ENCODE results near the gene EDC3.

The EDC3 gene

DNA sequence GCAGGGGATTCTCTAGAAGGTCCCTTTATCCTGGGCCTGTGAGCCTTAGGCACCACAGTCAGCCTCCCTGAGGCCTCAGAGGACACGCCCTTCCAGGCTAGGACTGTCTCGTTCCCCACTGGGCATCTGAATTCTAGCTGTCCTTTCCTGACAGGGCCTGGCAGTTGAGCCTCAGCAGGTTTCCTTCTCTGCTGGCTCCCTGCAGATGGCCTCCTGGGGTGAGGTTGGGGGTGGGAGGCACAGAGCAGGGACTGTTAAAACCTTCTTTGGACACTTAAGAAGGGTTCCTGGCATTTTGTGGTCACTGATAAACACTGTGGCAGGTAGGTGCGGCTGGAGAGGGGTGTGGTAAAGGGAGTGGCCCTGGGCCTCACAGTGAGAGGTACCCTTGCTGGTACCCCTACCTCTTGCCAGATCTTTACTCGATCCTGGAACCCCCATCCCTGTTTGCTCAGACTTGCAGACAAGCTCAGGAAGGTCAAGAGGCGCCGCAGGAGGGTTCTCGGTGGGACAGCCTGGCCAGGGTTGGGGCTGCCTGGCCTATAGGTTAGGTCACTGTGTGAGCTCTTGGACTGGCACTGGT, 71.7 kb downstream of the EDC3 start:
- DNase-seq = no peak

DNA sequence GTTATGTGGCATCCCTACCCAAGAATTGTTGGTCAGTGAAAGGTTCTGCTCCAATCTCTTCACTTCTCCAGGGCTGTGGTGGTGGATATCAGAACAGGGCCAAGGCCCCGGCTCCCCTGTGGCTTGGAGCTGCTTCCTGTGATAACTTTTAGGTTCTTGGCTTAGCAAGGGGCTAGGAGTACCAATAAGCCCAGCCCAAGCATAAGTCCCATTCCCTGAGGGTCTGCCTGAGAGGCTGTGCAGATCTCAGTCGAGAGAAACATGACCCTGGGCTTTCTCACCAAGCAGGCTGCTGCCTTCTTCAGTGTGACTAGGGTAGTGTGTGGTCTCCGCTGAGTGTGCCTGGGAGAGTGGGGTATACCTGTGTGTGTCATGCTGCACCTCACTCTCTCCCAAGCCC, 73.1 kb downstream of the EDC3 start:
- no peak for DNase-seq

DNA sequence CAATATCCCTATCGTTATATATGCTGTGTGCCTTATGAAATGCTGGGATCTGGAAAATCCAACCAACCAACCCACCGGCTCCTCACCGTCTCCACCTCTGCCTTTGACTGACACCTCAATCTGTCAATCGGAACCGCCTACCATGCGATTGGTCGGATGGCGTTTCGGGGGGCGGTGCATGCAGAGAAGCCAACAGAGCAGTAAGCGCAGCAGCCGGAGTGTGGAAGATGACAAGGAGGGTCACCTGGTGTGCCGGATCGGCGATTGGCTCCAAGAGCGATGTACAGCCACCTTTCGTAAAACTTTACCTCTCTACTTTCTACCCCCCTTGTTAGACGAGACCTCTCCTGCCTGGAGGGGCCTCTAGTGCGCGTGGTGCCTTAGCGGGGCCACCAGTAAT, 73.9 kb downstream of the EDC3 start:
- DNase-seq = no peak

DNA sequence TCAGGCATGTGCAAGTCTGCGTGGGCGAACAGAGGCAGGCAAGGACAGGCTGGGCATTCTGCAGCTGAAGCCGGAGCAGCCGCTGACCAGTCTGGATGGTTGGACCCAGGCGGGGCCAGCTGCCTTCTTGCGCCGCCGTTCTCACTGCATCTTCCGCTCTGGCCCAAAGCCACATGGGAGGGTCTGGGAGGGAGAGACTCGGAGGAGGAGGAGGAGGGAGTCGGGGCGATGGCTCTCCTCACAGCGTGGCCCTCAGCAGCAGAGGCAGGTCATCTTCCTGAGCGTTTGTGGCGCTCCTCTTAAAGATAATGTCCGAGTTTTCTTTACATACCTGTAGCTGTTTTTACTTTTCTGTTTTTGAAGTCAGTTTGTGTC, 74.3 kb downstream of the EDC3 start:
- no peak for DNase-seq

DNA sequence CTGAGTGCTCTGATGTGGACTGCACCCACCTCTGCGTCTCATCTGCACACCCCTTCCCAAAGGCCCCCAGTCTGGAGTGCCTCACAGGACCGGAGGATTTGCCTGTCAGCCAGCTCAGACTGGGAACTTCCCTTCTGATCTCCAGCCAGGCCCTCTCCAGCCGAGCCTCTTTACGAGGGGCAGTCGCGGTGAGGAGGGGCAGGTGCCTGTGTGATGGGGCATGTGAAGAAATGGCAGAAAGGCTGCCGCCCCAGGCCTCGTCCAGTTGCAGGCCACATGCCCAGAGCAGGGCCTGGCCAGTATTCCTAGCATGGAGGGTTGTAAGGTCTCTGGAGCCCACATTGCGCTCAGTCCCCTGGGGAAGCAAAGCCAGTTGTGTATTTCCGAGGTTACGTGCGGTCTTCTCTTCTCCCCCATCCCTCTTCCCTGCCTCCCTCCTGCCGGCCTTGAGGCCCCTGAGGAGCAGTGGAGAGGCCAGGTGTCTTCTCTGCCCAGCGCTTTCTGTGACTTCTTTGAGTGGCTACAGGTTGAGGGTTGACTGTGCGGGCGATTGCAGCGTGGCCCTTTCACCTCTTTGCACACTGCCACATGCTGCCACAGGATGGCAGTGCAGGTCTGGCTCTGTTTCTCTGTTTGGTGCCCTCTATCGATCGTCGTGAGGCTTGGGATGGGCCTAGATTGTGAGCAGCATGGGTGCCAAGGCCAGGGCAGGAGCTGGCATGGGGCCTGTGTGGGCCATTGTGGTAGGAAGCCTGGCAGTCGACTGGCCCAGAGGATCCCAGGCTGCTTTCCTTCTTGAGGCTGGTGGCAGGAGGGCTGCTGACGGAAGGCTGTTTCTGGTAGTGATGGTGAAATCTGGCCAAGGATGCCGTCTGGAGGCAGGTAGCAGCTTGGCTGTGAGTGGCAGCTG, 74.9 kb downstream of the EDC3 start:
- peak; percentile 81 for DNase-seq

DNA sequence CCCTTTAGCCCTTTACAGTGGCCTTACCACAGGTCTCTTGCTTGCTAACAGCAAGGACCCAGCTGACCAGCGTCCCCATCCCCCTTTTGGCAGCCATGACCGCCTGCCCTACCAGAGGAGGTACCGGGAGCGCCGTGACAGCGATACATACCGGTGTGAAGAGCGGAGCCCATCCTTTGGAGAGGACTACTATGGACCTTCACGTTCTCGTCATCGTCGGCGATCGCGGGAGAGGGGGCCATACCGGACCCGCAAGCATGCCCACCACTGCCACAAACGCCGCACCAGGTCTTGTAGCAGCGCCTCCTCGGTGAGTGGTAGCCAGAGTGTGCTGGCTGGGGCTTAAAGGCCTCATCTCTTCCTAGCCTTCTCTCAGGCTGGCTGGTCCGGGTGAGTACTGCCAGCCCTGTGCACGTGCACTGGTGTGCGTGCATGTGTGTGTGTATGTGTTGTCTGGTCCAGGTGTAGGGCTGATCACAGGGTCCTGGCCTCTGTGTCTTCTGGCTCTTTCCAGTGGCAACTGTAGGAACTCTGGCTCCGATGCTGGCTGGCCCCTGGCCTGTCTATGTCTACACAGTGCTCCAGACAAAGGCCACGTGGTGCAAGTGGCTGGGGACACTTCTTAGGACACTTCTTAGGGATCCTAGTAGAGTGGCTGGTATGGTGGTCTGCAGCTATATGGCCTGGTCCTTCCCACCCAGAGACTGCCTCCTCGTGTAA, 75.7 kb downstream of the EDC3 start:
- no peak for DNase-seq

DNA sequence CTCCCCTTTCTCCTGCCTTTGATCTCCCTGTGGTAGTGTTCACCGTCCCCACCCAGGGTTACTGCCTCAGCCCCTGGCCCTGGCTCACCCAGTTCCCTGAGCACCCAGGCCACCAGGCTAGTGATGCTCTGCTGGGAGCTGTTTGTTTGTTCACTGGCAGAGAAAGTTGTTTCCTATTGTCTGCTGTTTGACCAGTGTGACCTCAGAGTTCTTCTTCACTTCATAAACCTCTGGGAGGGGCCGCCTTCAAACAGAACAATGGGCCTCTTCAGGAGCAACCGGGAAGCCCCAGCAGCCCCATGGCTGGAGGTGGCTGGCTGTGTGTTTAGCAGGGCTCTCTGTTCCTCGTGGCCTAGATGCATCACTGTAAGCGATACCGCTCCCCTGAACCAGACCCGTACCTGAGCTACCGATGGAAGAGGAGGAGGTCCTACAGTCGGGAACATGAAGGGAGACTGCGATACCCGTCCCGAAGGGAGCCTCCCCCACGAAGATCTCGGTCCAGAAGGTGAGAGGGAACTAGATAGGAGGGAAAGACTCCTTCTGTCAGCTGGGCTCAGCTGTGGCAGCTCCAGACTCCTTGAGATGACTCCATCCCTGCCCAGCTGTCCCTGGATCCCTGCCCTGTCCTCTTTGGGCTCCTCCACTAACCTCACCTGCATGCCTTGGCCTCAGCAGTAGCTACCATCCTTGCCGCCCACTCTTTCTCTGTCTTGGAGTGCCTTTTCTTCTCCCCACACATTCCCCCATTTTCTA, 76.8 kb downstream of the EDC3 start:
- DNase-seq = no peak

DNA sequence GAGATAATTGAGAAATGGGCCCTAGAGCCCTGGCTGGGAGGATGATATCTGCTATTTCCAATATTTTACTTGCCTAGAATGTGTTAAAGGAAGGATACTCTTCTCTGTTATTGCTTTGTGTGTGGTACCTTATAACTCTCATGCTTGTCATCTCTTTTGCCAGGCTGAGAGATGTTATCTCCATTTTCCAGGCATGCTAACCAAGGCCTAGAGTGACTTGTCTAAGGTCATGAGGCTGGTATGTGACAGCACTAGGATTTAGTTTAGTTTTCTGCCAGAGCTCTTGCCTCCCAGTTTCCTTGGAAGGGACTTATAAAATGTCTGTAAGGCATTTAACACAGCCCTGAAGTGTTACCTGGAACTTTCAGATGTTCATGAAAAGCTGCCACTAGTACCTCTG, 78.8 kb downstream of the EDC3 start:
- DNase-seq = no peak

DNA sequence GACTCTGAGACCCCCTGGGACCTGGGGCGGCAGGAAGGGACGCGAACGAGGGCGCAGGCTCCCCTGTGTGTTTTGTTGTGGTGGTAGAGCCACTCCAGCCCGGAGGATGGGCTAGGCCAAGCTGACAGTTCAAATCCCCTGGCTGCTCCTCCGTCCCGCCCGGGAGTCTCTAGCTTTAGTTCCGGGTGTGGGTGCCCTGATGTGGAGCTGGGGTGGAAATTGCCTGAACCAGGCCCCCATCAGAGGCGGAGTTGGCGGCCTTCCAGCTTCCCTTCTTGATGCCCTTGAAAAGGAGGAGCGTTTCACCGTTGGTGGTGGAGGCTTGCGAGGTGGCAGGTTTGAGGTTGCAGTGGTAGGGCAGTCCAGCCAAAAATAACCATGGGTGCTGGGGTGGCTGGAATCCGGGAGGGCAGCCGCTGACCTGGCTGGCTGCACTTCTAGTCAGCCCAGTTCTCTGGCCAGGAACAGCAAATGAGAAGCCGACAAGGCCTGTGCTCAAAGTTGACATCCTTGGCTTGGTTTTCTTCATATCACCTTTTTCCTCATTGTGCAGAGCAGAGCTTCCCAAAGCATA, 79.4 kb downstream of the EDC3 start:
- peak; percentile 77 for DNase-seq

DNA sequence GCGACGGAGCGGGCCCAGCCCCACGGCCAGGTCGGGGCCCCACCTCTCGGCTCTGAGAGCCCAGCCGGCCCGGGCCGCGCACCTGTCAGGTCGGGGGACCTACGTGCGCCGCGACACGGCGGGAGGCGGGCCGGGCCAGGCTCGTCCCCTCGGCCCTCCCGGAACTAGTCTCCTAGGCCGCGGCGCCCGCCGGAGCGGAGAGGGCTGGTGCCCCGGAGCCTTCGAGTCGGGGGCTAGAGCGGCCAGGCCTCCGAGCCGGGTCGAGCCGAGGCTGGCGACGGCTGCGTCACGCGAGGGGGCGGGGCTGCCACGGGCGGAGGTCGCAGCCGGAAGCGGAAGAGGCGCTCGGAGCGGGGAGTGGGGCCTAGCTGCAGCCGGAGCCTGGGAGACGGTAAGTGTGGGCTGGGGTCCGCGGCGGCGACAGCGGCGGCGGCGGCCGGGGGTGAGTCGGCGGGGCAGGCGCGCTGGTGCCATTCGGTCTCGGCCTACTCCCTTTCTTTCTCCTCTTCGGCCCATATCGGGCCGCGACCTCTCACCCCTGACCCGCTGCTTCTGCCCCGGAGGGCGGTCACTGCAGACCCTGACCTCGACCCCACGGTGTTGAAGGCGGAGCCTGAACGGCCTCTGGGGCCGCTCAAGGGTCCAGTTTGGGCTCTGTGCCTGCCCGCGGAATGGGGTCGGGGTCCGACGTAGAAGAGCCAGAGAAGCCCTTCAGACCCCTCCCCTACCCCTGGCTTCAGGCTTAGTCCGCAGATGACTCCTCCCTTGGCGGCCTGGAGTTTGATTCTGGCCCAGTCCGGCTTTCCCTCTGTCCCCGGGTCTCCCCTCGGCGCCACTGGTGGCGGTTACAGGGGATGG, 80.1 kb downstream of the EDC3 start, which contains the start of gene CLK3:
CLK3 (plus strand) TSS at position 329 of the 858 bp plus-strand sequence. CDS start 3,361 bp downstream, outside the sequence.
- peak; percentile 99 for DNase-seq

DNA sequence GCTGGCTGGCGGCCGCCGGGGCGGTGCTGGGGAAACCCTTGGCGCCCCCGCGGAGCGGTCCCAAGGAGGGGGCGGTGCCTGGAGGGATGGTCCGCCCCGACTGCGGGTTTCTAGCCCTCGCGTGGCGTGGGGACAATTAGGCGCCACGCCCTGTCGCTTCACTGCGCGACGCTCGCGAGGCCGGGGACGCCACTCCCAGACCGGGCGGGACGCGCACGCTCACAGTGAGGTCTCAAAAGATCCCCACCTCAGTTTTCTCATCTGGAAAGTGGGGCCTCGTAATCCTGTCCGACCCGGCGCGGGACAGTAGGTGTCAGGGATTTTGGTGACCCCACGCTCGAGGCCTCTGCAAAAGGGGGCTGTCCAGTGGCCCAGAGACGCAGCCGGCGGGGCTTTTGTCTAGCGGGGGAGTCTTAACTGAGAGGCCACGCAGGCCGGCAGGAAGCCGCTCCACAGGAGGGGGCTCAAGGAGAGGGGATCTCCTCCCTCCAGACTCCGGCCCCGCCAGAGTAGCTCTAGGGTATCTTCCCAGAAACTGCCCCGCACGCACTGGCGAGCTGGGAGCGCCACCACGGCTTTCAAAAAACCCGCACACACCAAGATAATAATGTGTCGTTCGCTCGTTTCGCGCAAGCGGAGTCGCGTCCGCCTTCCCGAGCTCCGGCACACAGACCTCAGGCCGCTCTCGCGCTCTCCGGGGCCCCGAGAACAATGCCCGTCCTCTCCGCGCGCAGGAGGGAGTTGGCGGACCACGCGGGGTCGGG, 80.9 kb downstream of the EDC3 start:
- DNase-seq = peak; percentile 92

DNA sequence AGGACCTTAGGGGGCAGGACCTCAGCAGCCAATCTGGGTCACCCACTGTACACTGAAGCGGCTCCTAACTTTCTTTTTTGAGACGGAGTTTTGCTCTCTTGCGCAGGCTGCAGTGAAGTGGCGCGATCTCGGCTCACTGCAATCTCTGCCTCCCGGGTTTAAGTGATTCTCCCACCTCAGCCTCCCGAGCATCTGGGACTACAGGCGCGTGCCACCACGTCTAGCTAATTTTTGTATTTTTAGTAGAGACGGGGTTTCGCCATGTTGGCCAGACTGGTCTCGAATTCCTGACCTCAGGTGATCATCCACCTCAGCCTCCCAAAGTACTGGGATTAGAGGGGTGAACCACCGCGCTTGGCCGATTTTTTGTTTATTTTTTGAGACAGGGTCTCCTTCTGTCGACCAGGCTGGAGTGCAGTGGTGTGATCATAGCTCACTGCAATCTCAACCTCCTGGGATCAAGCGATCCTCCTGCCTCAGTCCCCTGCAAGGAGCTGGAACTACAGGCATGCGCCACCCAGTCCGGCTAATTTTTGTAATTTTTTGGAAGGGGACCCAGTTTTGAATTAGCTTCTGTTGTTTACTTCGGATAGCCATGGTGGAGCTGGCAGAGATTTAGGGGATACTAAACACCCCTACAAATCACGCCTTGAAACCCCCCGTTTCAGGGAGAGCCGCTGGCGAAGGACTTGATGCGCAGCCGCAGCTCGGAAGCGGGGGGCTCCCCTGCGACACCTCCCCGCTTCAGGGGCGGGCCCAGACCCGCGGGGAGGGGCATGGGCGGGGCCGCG, 81.7 kb downstream of the EDC3 start:
- no peak for DNase-seq

DNA sequence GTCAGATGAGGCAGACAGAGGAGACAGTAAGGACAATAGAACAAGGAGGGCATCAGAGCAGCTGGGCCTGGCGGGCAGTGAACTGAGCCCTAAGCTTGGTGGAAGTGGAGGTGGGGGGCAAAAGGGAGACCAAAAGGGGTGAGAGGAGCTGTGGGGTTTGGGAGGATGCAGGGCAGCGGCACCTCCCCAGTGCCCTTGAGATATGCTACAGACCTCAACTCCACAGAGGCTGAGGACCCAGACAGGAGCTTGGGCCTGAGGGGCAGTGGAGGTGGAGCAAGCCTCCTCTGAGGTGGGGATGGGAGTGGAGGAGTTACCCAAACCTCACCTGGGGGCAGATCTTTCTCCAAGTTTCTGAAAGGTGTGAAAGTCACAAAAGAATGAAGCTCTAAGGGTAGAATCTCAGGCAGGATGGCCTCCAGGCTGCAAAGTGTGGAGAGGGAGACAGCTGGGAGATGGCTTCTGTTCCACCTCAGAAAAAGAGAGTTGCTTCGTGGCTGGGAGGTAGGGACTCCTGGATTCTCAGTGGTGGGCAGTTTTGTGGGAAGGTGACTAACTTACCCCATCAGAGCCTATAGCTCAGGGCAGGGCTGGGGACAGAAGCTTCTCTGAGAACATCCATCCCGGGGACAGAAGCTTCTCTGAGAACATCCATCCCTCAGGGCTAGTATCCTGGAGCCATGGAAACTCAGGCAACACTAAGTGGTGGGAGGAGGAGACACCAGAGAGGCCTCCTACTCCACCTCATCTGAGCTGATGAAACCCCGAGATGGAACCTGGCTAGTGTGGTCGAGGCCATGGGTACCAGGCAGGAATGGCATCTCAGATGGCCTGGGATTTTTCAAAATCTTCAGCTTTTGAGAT, 82.5 kb downstream of the EDC3 start:
- DNase-seq = no peak

DNA sequence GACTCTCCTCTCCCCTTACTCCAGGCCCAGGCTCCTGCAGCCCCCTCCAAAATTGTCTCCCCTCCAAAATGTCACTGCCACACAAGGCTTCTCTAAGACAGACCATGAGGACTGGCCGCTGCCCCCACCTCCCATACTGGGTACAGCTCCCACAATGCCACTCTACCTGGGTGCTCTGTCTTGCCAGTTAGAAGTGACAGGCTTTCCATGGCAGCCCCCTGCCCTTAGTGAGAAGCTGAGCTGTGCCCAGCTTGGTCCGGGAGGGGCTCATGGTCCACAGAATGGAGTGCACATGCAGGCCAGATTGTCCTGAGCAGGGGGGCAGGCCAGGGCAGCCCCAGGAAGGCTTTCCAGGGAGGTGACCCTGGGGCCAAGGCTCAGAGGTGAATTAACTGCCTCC, 83.1 kb downstream of the EDC3 start:
- no peak for DNase-seq

DNA sequence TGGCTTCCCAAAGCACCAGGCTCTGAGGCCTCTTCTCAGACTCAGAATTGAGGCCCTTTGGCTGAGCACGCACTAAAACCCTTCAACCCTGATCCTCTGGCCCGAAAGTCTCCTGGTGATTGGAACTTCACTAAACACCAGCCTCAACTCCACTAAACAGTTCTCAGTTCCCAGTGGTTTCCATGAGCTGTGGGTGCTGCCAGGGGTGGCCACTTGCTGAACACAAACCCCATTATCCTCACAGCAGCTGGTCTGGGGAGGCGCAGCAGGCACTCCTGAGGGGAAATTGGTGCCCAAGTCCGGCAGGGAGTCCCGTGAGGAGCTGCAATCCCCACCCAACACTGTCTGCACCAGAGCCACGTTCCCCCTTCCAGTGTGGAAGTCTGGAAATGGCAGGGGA, 84.0 kb downstream of the EDC3 start:
- DNase-seq = no peak

DNA sequence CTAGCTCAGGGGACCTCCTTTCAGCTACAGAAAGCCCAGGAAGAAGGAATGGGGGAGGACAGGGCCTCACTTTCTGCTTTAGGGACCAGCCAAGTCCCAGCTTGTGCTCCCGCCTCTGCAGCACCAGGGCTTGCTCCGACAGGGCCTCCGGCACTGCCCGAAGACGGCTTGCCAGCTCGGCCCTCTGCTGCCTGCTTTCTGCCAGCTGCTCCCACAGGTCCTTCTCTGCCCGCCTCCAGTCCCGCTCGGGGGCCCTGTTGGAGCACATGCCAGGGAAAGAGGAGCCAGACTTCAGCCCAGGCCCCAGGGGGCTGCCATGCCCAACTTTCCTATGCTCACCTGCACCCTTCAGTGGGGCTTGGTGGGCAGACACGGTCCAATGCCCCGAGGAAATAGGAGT, 84.5 kb downstream of the EDC3 start:
- DNase-seq = no peak

DNA sequence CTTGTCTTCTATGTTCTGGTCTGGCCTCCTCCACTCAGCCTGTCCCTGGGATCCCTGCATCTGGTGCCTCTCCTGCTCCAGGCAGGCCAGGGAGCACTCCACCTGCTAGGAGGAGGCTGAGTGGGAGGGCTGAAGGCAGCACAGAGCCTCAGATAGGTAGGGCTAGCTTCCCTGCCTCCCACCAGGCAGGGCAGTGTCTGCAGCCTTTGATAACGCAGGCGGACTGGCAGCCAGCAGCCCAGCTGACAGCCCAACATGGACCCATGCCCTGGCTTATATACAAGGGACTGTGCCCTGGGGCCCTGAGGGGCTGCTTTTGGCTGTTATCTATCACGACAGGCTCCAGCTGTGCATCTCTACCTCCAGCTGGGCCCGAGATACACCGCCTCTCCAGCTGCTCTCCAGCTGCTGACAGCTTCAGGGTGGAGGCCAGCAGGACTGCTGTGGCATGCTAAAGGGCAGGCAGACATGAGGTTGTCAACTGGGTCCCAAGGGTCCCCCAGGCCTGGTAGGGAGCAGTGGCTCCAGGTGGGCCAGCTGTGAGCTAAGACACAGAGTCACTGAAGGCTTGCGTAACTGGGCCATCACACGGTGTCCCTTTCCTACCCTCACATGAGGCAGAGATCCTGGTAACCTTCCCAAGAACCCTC, 85.4 kb downstream of the EDC3 start:
- no peak for DNase-seq

DNA sequence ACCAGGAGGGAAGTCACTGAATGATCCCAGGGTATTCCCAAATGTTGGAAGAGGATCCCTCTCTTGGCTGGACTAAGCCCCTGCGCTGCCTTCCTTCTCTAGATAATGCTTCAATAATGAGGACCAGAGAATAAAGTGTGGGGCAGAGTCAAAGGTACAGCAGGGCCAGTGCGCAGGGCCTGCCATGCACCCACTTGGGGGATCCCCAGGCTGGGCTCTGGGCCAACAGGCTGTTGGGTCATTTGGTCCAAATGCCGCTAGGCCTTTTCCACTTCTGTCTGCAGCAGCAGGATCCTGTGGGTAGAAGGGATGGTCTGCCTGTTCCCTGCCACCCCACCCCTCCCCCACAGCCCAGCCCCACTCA, 85.9 kb downstream of the EDC3 start:
- no peak for DNase-seq

DNA sequence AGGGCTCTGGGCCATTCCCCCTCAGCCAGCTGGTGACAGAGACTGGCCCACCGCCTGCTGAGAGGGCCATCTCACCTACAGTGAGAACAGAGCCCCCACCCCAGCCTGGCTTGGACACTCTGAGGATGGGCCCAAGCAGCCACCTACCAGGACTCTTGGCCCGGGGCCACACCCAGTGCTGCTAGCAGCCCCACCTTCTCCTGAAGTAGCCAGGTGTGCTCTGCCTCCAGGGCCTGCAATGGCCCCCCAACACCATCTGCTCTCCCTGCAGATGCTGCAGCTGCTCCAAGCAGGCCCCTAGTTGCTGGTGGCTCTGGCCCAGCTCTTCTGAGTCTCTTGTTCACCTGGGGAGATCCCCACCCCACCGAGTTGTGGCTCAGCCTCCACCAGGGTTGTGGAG, 87.0 kb downstream of the EDC3 start:
- DNase-seq = no peak
